T-helper 2 cell (primary cell): Measurements from ENCODE around the gene FAM78A.
"Not testable (repeated sequence)": the region's sequence is repeated elsewhere in the genome, so short reads cannot be mapped to it uniquely, and the experiment has no call there.

Source experiments
- DNase-seq, 5 experiments: peaks; one replicate each; pipeline versions ENCODE4 v3.0.0 to v3.0.0-alpha.2; 2012 to 2022

The FAM78A gene

DNA sequence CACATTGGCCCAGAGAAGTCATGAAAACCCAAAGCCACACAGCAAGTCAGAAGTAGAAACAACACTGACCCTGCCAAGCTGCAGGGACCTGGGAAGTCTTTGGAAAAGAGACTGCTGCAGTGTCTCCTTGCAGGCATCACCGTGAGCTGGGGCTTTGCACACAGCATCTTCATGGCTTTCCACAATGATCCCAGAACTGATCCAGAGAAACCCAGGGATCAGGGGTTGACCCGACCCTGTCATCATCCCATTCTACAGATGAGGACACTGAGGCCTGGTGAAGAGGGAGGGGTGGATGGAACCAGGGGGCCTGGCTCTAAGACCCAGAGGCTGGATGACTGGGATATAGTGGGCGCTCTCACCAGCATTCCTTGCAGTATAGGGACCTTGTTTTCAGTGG lies 4.3 kb upstream of the FAM78A start:
- no peak for DNase-seq

DNA sequence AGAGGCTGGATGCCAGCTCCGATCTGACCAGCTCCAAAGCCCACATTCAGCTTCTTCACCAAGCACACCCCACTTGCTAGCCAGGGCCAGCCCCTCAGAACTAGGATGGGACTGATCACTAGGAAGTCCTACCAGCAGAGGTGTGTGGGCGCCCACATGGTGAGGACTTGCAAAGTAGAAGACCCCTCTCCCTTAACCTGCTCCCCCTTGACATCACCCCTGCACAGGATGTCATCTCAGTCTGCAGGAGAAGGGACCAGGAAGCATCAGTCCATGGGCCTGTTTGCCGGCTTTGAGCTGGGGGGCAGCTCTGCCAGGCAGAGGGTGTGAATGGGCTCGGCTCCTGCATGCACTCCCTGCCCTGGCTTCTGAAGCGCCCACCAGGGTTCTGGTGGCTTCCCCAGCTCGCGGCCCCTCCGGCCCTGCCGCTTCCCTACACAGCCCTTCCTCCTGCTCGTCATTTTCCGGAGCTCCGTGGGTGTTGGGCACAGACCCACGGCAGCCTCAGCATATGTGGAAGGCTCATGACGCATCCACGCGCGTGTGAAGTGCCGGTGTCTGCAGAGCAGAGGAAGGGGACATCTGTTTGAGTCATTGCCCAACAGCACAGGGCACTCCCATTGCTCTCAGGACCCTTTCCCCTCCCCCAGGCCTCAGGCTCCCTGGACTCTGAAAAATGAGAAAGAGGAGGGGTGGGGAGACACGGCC lies 3.7 kb upstream of the FAM78A start:
- DNase-seq = no peak

DNA sequence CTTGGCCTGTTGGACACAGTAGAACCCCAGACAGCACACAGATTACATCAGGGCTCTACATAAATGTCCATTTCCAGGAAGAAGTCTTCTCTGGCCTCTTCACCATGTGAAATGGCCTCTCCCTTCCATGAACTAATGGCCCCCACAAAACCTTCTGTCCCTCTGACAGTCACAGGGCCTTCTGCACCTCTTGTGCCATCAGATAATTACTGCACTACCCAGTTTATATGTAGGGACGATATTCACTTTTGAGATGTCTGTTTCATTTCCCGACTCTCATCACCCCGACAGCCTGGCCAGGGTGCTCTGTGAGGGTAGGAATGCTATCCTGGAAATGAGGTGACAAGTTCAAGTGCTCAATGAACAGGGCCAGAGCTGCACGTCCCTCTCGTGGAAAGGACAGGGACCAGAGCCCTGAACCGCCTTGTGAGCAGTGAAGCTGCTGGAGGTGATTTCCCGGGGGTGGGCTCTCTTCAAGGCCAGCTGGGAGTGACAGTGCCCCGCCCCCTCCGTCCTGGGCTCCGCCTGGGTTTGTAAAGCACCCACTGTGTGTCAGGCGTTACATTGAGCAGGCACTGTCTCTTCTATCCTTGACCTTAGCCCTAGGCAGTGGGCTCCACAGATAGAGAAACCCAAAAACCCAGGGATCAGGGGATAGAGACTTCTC lies 3.0 kb upstream of the FAM78A start:
- DNase-seq = no peak

GRCh38 chr9:131278702-131279111 lies 2.4 kb upstream of the FAM78A start:
- peak in 3 of 5 experiments; percentile 22 to 71 (median 50) for DNase-seq

GRCh38 chr9:131277910-131278701 lies 1.8 kb upstream of the FAM78A start:
- DNase-seq = peak; percentile 44 to 89 (median 63)

DNA sequence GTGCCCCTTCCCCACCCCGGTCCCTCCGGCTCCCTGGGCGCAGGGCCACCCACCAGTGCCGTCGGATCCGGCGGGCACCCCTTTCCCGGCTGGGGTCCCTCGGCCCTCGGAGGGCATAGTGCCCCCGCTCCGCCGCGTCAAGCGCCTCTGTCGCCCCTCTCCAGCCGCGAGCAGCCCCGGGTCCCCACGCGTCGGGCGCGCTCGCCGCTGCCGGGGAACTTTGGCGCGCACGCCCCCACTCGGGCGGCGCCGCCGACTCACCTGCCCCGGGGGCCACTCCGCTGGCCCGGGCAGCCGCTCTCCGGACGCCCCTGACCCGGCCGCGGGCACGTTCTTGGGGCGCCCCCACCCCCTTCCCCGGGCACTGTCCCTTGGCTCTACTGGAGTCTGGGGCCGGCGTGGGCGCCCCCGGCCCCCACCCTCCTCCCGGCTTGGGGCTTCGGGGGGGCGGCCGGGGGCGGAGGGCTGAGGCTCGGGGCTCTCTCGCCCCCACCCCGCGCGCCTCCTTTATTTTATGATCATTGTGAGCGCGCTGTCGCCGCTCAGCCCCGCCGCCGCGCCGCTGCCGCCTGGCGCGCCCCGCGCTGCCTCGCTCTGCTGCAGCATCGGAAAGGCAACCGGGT lies 1.1 kb upstream of the FAM78A start:
- DNase-seq = peak in 1 of 5 experiments; percentile 48

GRCh38 chr9:131276891-131277286 lies 579 bp upstream of the FAM78A start:
- DNase-seq = peak in 2 of 5 experiments; percentile 42 to 72

DNA sequence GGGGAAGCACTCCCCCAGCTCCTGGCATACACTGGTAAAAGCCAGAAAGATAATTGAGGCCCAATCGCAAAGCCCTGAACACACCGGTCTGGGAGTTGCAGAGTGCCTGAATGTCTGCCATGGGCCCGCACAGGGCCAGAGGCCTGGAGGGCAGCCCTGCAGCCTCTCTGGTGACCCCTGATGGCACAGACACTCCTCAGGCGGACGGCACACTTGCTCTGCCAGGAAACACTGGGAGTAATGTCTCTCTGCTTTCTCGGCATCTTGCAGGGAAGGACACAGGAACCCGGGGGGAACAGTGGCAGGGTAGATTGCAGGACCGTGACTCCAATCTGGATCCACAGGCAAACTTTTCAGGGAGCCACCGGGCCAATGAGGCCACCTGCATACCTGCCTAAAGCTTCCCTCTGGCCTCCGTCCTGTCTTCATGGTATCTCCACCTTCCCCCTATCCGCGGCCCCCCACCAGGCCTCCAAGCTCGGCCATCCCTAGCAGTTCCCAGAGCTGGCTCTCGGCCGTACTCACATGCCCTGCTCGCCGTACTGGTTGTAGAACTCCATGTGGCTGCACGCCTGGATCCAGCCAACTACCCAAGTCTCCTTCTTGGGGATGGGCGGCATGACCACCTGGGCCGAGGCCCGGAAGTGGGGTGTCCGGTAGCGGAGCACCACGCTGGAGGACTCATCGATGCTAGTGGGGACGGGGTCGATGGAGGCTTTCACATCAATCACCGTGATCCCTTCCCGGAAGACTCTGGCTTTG lies 797 bp downstream of the FAM78A start:
- peak in 1 of 5 experiments; percentile 51 for DNase-seq

DNA sequence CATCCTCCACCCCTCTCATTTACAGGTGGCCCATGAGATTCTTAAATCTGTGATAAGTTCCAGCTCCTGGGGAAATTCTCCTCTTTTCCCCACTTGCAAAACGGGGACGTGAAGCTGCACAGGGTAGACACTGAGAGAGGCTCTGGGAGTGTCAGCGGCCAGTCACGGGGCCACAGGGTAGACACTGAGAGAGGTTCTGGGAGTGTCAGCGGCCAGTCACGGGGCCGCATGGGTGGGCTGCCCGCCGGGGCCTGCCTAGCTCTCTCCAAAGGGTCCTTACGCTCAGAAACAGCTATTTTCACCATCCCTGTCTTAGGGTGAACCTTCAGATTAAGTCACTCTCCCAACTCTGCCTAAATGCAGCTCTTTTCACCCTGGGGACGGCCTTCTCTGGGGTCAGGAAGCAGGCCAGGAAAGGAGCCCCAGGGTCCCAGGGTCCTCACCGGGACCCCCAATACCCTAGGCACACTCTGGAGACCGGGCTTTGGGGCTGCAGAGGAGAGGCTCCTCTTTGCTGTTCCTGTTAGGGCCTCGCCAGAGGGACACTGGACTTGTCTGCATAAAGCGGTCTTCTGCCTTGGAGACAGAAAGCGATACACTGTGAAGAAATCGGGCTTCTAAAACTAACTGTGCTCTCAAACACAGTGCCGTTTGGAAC lies 1.5 kb downstream of the FAM78A start:
- DNase-seq = peak in 1 of 5 experiments; percentile 48

GRCh38 chr9:131273856-131274673 lies 2.2 kb downstream of the FAM78A start:
- DNase-seq = peak in 1 of 5 experiments; percentile 41

GRCh38 chr9:131273146-131273855 lies 3.0 kb downstream of the FAM78A start:
- DNase-seq = no peak

DNA sequence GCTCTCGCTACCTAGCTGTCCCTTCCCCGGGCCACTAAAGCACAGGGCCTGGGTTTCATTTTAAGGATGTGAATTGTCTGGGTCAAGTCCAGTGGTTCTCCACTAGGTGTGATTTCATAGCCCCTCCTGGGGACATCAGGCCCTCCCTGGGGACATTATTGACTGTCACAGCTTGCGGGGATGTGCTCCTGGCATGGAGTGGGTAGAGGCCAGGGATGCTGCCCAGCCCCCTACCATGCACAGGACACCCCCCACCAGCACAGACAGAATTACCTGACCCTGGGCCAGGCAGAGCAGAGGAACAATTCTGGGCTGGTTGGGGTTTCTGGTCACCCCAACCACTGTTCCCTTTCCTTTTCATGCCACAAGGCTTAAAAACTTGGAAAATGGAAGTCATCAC lies 4.1 kb downstream of the FAM78A start:
- no peak for DNase-seq

GRCh38 chr9:131271506-131271931 lies 4.8 kb downstream of the FAM78A start:
- DNase-seq = no peak

DNA sequence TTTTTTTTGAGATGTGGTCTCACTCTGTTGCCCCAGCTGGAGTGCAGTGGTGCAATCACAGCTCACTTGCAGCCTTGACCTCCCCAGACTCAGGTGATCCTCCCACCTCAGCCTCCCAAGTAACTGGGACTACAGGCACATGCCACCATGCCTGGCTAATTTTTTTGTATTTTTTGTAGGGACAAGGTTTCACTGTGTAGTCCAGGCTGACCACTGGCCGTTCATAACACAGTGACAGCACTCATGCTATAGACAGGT lies 5.4 kb downstream of the FAM78A start:
- DNase-seq = not testable (repeated sequence)

GRCh38 chr9:131270171-131271015 lies 5.9 kb downstream of the FAM78A start:
- peak in 3 of 5 experiments; percentile 37 to 79 (median 42) for DNase-seq

DNA sequence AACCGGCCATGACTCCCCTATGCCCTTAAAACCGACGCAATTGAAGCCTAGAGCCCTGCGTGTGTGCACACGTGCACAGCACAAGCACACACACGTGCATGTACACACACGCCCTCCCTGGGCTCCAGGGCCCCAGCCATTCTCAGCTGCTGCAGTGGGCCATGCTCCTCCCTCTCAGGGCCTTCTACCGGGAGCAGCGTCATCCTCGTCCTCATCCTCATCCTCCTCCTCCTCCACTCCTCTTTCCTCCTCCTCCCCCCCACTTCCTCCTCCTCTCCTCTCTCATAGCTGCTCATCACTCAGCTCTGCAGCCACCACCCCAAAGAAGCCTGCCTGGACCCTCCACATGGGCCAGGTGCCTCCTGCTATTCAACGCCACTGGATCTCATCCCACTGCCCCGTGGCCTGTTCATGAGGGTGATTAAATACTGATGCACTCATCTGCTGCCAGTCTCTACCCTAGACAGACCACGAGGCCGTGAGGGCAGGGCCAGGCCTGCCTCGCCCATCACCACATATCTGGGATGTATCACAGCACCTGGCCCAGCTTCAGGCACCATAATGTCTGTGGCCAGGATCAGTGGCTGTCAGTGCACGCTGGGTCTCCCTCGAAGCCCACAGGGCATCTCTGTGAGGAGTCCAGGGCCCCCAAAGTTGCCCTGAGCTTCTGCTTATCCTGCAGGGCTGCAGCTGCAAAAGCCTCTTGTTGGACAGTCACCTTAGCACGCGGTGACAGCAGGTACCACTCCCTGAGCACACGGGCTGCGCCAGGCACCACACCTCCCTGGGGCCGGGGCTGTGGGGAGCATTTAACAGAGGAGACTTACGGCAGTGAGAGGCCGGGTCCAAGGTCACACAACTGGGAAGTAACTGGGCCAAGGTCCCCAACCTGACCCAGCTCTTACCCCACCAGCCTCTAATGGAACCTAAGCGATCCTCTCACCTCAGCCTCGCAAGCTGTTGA lies 9.8 kb downstream of the FAM78A start:
- peak in 1 of 5 experiments; percentile 78 for DNase-seq

DNA sequence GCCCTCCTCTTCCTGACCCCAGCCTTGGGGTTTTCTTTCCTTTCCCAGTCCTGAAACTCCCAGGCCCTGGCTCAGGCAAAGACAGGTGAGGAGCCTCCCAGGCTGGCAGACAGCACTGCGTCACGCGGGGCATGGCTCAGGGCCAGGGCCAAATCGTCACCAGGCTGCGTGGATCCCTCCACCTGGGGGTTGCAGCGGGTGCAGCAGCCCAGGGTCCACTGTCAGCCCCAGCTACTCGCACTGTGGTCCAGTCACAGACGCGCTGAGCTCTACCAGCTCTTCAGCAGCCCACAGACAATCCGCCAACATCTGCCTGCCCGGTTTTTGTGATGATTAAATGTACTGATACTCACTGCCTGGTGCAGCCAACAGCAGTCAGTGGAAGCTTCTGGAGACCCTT lies 12.1 kb downstream of the FAM78A start:
- DNase-seq = peak in 1 of 5 experiments; percentile 57

GRCh38 chr9:131263701-131264100 lies 12.6 kb downstream of the FAM78A start:
- DNase-seq = no peak
